Caco-2 (cell line): ENCODE results near the gene TRMT2A. TPM values are rescaled to one million over a fixed set of nuclear protein-coding genes. Genes with fewer than 3 reads are reported as not detected.

Experiments
- BruUV-seq: library from RNA; stranded (reverse); fragments of 400-500 nt; replicated peaks from 2 replicates; lab custom pipeline; 2021; lab: Mats Ljungman, UMichigan
- CTCF ChIA-PET: fragments of 300-600 bp; sonication (Branson Sonifier 250); formaldehyde crosslinking; loops from one replicate; lab custom pipeline; 2022; ENCODE audit warnings: antibody characterized with exemption; lab: Charles Lee
- POLR2A ChIA-PET: fragments of 300-600 bp; sonication (Branson Sonifier 250); formaldehyde crosslinking; loops from one replicate; lab custom pipeline; 2022; ENCODE audit warnings: antibody characterized with exemption; lab: Charles Lee
- DNase-seq, 2 experiments: peaks; one replicate each; pipeline versions ENCODE4 v3.0.0 to v3.0.0-alpha.2; 2020 to 2022
- H3K27me3 ChIP-seq: replicated peaks from 2 replicates; pipeline ENCODE4 v1.6.0; 2011; ENCODE audit warnings: low read length; ENCODE audit not compliant: control insufficient read depth, insufficient read depth
- H3K36me3 ChIP-seq: 2 replicates; pipeline ENCODE4 v1.5.1; 2011; ENCODE audit warnings: low read length; ENCODE audit not compliant: control insufficient read depth, insufficient read depth
- H3K4me1 ChIP-seq: fragments of 250-450 bp; sonication (Bioruptor Pico); 2 replicates; pipeline ENCODE4 v1.5.1; 2020; ENCODE audit warnings: mild to moderate bottlenecking
- H3K4me3 ChIP-seq: 2 replicates; pipeline ENCODE4 v1.5.1; 2011; ENCODE audit warnings: low read depth, mild to moderate bottlenecking, control low read depth, low read length
- H3K9me3 ChIP-seq: fragments of 250-450 bp; sonication (Bioruptor Pico); 2 replicates; pipeline ENCODE4 v1.5.1; 2020; ENCODE audit warnings: mild to moderate bottlenecking, moderate library complexity
- H3K27ac Mint-ChIP-seq: one replicate; pipeline ENCODE4 v1.8.0; 2022; ENCODE audit warnings: mixed read lengths; ENCODE audit not compliant: unreplicated experiment
- H3K27me3 Mint-ChIP-seq: one replicate; pipeline ENCODE4 v1.8.0; 2022; ENCODE audit warnings: mixed read lengths; ENCODE audit not compliant: insufficient read depth, unreplicated experiment
- H3K36me3 Mint-ChIP-seq: one replicate; pipeline ENCODE4 v1.8.0; 2022; ENCODE audit warnings: mild to moderate bottlenecking, mixed read lengths; ENCODE audit not compliant: insufficient read depth, unreplicated experiment
- H3K4me1 Mint-ChIP-seq: one replicate; pipeline ENCODE4 v1.8.0; 2022; ENCODE audit warnings: low read depth, mixed read lengths; ENCODE audit not compliant: unreplicated experiment
- H3K4me3 Mint-ChIP-seq: one replicate; pipeline ENCODE4 v1.8.0; 2022; ENCODE audit warnings: mild to moderate bottlenecking, moderate library complexity, mixed read lengths; ENCODE audit not compliant: unreplicated experiment
- H3K9me3 Mint-ChIP-seq: one replicate; pipeline ENCODE4 v1.8.0; 2022; ENCODE audit warnings: mixed read lengths; ENCODE audit not compliant: unreplicated experiment
- CTCF ChIP-seq, 2 experiments: fragments of 200-600 bp in 1 of 2; IDR thresholded peaks; 1 replicate in 1 of 2; 2 replicates in 1 of 2; pipeline versions ENCODE4 v1.5.1 to v1.8.0; 2011 to 2022; ENCODE audit warnings: antibody characterized with exemption in 1 of 2, control low read depth in 1 of 2, inconsistent platforms in 1 of 2, low read depth in 1 of 2, low read length in 1 of 2, mild to moderate bottlenecking in 1 of 2, moderate library complexity in 1 of 2; ENCODE audit not compliant: insufficient read depth in 1 of 2, severe bottlenecking in 1 of 2, unreplicated experiment in 1 of 2
- intact Hi-C: fragments of 100-400 bp; cut with micrococcal nuclease; formaldehyde crosslinking; loops from one replicate; pipeline ENCODE4 v1.10.0; 2022; ENCODE audit not compliant: unreplicated experiment
- total RNA-seq: library from RNA; stranded (reverse); gene quantifications from 2 replicates; pipeline ENCODE4 v1.2.3, GENCODE V29; 2022

TRMT2A gene
- total RNA-seq, 1 experiment from 2014 or later = 41.1 TPM

GRCh38 chr22:20125201-20126174 is 8.5 kb upstream of the TRMT2A start:
- ChIA-PET POLR2A (no interaction called here), CTCF (interaction anchor here (0.6 to 1.1 kb wide), 2 partner anchors 159 to 172 kb away, joined by 3 read pairs; no protein-coding TSS in a partner anchor)
- no peak for DNase-seq
- no peak overlapping the region for H3K4me3 Mint-ChIP-seq
- Histone ChIP-seq H3K36me3 (no peaks in the 10 kb centered on the region; the same call in 1 of the 2 replicates), H3K9me3 (no peaks in the 10 kb centered on the region), H3K4me1 (no peaks in the 10 kb centered on the region), H3K27me3 (no peaks in the 10 kb centered on the region), H3K4me3 (no peak overlapping the region)
- no peak for TF ChIP-seq CTCF (IDR thresholded peaks at IDR 0.05; ENCODE audit: insufficient read depth in 1 of 2, low read depth in 1 of 2, low read length in 1 of 2, severe bottlenecking in 1 of 2, unreplicated experiment in 1 of 2)
- intact Hi-C loops = no loop called here
- BruUV-seq = no TSS peak
- H3K36me3 Mint-ChIP-seq = peaks cover 93% of the 10 kb centered on the region
- H3K27me3 Mint-ChIP-seq = no peaks in the 10 kb centered on the region
- H3K27ac Mint-ChIP-seq = no peak overlapping the region
- no peaks in the 10 kb centered on the region for H3K9me3 Mint-ChIP-seq
- no peaks in the 10 kb centered on the region for H3K4me1 Mint-ChIP-seq

DNA sequence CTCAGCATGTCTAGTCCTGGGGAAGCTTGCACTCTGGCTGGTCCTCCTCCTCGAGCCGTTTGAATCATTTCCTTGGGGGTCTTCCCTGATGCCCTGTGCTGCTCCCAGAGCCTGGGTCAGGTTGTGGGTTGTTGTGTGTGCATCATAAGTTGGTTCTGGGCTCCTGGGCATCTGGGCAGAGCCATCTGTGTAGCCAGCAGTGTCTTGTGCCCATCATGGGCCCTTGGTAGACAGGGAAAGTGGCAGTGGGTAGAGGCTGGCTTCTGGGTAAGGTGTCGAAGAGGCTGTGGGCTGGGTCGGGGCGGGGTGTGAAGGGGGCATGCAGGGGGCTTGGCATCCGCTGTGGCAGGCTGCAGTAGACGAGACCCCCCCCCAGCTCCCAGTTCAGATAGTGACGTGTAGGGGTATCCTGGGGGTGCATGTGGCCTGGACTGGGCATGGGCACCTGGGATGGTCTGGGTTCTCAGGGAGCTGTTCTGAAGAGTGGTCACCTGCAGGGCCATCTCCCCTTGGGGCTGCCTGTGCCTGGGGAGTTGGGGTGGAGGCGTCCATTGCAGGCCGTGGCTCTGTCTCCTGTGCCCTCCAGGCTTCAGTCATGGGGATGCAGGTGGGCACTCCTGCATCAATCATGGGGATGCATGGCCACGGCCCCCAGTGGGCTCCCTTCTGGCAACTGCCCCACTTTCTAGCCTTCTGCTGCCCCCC is 7.2 kb upstream of the TRMT2A start:
- ChIA-PET CTCF (interaction anchor here (1.1 kb wide), 1 partner anchor 171 kb away, joined by 3 read pairs; no protein-coding TSS in a partner anchor), POLR2A (no interaction called here)
- H3K4me1 Mint-ChIP-seq = no peaks in the 10 kb centered on the region
- no peaks in the 10 kb centered on the region for H3K9me3 Mint-ChIP-seq
- intact Hi-C loops = no loop called here
- Histone ChIP-seq H3K27me3 (no peaks in the 10 kb centered on the region), H3K4me3 (no peak overlapping the region), H3K9me3 (no peaks in the 10 kb centered on the region), H3K36me3 (peaks cover 2% of the 10 kb centered on the region), H3K4me1 (peaks cover 7% of the 10 kb centered on the region)
- TF ChIP-seq CTCF (IDR thresholded peaks at IDR 0.05; ENCODE audit: insufficient read depth in 1 of 2, low read depth in 1 of 2, low read length in 1 of 2, severe bottlenecking in 1 of 2, unreplicated experiment in 1 of 2) = no peak
- no peaks in the 10 kb centered on the region for H3K27me3 Mint-ChIP-seq
- DNase-seq = no peak
- no peak overlapping the region for H3K4me3 Mint-ChIP-seq
- BruUV-seq = no TSS peak
- H3K27ac Mint-ChIP-seq = no peak overlapping the region
- H3K36me3 Mint-ChIP-seq = peaks cover 94% of the 10 kb centered on the region

DNA sequence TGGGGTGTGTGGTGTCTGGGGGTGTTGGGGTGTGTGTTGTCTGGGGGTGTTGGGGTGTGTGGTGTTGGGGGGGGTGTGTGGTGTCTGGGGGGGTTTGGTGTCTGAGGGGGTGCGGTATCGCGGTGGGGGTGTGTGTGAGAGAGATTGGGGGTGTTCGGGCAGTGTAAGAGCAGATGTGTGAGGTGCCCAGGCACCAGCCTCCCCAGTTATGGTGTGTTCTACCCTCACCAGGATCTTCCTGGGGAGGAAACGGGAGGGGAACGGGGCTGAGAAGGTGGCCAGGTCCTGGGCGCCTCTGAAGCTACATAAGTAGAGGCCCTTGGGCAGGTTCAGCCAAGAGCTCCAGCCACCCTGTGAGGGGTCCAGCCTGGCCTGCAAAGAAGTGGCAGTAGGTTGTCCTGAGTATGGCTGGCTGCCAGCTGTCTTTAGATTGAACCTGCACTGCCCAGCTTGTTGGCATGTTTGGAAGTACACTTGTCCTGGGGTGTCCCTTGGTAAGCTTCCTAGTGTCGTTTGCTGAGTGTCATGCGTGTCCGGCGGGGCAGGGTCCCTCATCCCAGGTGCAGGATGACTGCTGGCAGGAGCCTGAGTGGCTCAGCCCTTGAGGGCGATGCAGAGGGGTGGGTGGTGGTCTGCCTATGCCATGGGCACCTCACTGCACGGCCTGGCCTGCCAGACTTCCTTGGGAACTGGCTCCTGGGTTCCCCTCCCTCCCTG is 6.5 kb upstream of the TRMT2A start:
- no peak overlapping the region for H3K4me3 ChIP-seq
- peaks cover 4% of the 10 kb centered on the region; the same call in 1 of the 2 replicates for H3K36me3 ChIP-seq
- POLR2A ChIA-PET = no interaction called here
- DNase-seq = no peak
- Mint-ChIP-seq H3K36me3 (peaks cover 93% of the 10 kb centered on the region), H3K4me1 (no peaks in the 10 kb centered on the region), H3K27me3 (no peaks in the 10 kb centered on the region), H3K4me3 (no peak overlapping the region), H3K27ac (no peak overlapping the region), H3K9me3 (no peaks in the 10 kb centered on the region)
- H3K4me1 ChIP-seq = peaks cover 14% of the 10 kb centered on the region
- TF ChIP-seq CTCF (IDR thresholded peaks at IDR 0.05; ENCODE audit: insufficient read depth in 1 of 2, low read depth in 1 of 2, low read length in 1 of 2, severe bottlenecking in 1 of 2, unreplicated experiment in 1 of 2) = no peak
- no peaks in the 10 kb centered on the region for H3K27me3 ChIP-seq
- intact Hi-C loops = no loop called here
- CTCF ChIA-PET = no interaction called here
- no TSS peak for BruUV-seq
- no peaks in the 10 kb centered on the region for H3K9me3 ChIP-seq
